Measurements from ENCODE around the gene RNF141.

RNF141 gene

GRCh38 chr11:10498426-10499250 lies 42.3 kb downstream of the RNF141 start:
- FAIRE-seq (no peak), DNase-seq (ENCODE audit: low spot score) (no peak)

- FAIRE-seq (no peak), DNase-seq (ENCODE audit: low spot score) (no peak)
These were observed 43.0 kb downstream of the RNF141 start for GRCh38 chr11:10498022-10498400.

DNA sequence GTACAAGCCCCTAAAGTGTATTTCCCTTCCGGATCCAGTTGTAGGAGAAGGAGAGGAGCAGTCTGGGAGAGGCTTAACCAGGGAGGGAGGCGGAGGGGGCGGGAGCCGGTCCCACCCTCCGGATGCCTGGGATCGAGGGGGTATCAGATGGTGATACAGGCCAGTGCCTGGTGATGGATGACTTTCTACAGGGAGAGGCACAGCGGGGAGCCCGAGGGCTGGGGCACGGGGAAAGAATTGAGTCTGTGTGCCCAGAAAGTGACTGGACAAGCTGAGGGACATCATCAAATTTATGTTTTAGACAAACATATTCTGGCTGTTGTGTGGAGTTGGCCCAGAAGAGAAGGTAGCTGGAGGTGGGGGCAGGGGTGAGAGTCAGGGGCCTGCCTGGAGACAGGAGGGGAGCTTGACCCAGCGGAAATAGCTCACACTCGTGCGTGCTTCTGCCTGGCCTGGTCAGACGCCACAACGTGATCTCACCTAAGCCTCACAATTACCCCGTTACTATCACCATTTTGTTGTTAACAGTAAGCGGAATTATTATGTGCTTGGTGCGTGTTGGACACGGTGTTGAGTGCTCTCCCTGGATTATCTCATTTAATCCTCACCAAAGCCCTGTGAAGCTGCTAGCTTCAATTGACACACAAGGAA lies 43.5 kb downstream of the RNF141 start:
- DNase-seq (ENCODE audit: low spot score) (no peak), FAIRE-seq (no peak)

DNA sequence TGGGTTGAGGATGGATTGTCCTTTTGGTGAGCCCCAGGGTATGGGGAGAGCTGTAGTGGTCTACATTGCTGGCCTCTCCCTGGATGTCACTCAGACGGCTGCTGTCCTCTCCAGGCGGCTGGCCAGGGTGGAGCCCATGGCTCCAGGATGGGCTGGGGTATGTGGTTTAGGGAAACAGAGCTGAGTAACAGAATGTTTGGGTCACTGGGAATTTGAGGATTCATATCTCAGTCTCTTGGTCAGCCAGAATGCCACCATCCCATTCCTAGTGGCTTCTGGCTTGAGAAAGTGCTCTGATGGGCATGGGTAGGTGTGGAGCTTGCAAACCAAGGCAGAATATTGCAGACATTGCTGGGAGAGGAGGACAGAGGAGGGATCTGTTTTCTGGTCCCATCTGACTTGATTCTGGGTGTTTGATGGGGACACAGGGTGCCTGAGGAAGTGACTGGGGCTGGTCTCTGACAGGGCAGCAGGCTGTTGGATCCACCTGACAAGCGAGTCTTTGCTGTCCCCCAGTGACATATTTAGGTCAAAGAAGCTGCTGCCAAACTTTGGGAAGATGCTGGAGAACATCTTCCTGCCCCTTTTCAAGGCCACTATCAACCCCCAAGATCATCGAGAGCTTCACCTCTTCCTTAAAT lies 44.6 kb downstream of the RNF141 start:
- DNase-seq (ENCODE audit: low spot score) = no peak
- FAIRE-seq = no peak

- FAIRE-seq (no peak), DNase-seq (ENCODE audit: low spot score) (no peak)
These were observed 45.6 kb downstream of the RNF141 start for GRCh38 chr11:10495464-10495786.

DNA sequence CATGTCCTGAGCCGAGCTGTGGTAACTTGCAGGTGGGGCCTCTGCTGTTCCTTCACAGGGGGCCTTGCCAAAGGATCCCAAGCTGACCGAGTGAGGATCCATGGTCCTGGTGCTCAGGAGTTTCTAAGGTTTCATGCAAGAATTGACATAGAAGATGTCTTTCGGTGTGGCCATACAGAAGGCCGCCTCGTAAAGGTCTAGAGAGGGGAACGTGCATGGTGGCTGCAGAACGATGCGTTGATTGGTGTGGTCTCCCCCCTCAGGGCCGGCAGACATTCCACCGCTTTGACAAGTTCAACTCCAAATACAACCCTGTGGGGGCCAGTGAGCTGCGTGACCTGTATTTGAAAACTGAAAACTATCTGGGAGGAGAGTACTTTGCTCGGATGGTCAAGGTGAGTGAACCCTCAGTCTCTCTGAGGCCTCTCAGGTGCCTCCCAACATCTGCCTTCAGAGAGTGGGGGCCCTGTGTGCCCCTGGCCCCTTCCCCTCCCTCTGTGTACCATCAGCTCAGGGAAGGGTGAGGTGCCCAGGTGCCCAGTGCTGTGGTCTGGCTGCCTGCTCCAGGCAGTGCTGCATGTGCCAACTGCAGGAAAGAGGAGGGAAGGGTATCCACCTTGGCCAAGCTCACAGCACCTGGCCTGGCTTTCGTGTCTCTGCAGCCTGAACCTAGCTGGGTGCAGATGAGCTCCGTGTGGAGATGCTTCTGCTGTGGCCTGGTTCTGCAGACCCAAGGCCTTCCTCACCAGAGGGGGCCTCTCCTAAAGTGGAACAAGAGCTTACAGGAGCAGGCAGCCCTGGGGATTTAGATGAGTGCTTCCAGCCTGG lies 46.1 kb downstream of the RNF141 start:
- DNase-seq (ENCODE audit: low spot score) (no peak), FAIRE-seq (no peak)

DNA sequence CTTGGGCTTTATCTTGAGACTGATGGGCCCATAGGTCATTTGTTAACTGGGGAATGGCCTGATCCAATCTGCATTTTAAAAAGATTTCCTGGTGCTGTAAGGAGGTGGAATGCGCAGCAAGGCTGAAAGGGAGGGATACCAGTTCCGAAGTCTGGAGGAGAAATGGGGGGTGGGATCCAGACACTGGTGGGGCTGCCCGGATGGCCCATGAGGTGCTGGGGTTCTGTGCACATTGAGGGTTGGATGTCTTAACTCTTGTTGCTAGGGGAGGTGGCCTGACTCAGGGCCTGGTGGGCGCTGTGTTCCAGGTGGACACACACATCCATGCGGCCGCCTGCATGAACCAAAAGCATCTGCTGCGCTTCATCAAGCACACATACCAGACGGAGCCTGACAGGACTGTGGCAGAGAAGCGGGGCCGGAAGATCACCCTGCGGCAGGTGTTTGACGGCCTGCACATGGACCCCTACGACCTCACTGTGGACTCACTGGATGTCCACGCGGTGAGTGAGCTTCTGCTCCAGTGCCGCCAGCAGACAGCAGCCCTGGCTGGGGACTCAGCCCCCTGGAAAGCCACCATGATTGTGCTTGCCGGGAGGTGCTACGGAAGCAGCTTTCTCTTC lies 47.8 kb downstream of the RNF141 start:
- DNase-seq (ENCODE audit: low spot score) (no peak), FAIRE-seq (no peak)

GRCh38 chr11:10492084-10492483 lies 48.9 kb downstream of the RNF141 start:
- FAIRE-seq = no peak

GRCh38 chr11:10490398-10491241 lies 50.4 kb downstream of the RNF141 start:
- FAIRE-seq = peak; percentile 95
- peak; percentile 96 for DNase-seq (ENCODE audit: low spot score)

More at GRCh38 chr11:10492084-10492483, 48.9 kb downstream of the RNF141 start:
- DNase-seq (ENCODE audit: low spot score) = no peak

DNA sequence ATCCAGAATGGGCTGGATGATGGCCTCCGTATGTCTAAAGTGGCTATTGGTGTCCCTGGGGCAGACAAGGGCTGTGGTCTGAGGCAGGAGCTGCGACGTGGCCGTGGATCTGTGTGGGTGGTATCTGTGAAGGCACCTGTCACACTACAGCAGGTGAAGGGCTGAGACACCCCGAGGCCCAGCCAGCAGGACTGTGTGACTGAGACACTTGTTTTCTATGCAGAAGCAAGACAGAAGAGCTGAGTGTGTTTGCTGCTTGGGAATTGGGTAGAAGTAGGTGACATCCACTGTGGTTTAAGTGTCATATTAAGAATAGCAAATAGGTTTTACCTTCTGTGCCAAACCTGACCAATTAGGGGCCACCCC lies 51.0 kb downstream of the RNF141 start:
- no peak for DNase-seq (ENCODE audit: low spot score)
- no peak for FAIRE-seq

- DNase-seq (ENCODE audit: low spot score) (no peak), FAIRE-seq (no peak)
These were observed 51.9 kb downstream of the RNF141 start for GRCh38 chr11:10488934-10489691.

GRCh38 chr11:10488121-10488933 lies 52.7 kb downstream of the RNF141 start:
- FAIRE-seq = no peak
- peak; percentile 38 for DNase-seq (ENCODE audit: low spot score)

GRCh38 chr11:10487002-10487647 lies 53.9 kb downstream of the RNF141 start:
- no peak for DNase-seq (ENCODE audit: low spot score)
- no peak for FAIRE-seq

DNA sequence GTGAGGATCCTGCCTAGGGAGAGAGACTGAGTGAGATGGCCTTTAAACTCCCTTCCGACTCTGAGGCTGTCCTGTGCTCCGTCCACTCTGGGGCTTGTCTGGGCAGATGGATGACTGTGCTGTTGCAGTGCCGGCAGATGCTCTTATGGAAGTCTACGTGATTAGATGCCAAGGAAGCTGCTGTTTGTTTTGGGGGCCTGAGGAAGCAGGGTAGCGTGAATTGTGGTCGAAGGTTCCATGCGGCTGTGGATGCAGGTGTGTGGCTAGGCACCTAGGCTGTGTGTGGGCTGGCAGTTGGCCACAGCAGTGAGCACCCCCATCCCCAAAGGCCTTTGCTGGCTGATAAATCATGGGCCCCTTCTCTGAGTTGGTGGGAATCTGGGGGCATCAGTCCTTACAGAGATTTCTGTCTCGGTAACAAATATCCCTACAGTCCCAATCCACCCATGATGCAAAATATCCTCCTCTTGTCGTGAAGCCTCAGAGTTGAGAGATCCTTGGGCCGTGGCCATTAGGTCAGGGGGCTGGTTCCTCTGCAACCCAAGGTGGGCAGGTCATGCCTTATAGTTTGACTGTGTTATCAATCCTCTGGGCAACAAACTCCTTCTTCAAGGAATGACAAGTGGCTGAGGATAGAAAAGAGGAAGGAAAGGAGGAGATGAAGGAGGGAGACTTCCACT lies 54.7 kb downstream of the RNF141 start:
- FAIRE-seq = no peak
- no peak for DNase-seq (ENCODE audit: low spot score)

DNA sequence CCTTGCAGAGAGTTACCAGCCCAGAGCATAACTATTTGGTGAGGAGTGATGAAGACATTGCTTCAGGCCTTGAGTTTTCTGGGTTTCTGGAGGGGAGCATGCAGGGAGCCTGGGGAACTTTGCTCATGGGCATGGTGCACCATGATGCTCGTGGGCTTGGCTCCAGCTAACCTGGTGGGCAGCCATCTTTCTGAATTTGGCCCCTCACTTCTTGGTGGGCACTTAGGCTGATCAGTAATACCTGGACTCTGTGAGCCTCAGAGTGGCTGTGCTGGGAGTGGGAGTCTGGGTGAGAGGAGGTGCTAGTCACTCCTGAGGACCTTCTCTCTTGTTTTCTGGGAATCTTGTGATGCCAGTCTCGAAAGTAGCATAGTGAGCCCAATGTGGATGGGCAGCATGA lies 55.3 kb downstream of the RNF141 start:
- no peak for DNase-seq (ENCODE audit: low spot score)
- no peak for FAIRE-seq

DNA sequence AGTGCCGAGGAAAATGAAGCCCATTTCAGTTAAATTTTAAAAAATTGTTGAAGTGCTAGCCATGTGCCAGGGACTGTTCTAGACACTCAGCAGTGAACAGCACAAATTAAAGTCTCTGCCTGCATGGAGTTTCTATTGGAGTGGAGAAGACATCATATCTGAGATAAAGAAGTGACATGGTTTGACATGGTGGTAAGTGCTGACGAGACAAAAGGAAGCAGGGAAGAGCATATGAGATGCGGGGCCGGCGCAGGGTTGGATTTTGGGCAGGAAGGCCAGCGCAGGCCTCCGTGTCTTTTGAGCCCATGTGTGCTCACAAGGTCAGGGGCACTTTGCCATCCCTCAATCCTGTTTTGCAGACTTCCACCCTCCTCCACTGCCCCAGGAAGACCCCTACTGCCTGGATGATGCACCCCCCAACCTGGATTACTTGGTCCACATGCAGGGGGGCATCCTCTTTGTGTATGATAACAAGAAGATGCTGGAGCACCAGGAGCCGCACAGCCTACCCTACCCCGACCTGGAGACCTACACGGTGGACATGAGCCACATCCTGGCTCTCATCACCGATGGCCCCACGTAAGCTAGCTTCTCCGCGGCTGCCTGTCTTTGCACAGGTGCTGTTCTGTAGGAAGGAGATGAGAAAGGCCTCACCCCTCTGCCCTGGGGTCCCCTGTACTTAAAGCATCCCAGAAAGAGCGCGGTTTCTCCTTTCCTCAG lies 56.4 kb downstream of the RNF141 start:
- DNase-seq (ENCODE audit: low spot score) (no peak), FAIRE-seq (no peak)

DNA sequence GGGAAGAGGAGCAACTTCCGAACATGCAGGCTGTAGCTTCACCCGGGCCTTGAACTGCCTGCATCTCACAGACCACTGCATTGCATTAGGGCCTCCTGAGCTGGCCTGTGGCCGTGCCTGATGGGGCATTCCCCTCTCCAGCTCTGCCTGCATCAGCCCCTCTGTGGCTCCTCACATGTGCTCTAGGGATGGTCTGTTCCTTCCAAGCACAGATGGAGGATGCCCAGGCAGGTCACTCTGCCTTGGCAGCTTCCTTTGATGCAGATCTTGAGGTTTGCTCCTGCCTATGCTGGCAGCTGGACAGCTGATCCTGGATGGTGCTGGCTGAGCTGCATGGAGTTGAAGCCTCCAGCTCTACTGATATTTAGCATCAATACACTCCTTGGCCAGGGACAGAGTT lies 57.4 kb downstream of the RNF141 start:
- no peak for DNase-seq (ENCODE audit: low spot score)

More for the DNA sequence above, 57.4 kb downstream of the RNF141 start:
- no peak for FAIRE-seq

All from RCC 7860 (cell line).